ENCODE data around the gene ALDOC.

The ALDOC gene

DNA sequence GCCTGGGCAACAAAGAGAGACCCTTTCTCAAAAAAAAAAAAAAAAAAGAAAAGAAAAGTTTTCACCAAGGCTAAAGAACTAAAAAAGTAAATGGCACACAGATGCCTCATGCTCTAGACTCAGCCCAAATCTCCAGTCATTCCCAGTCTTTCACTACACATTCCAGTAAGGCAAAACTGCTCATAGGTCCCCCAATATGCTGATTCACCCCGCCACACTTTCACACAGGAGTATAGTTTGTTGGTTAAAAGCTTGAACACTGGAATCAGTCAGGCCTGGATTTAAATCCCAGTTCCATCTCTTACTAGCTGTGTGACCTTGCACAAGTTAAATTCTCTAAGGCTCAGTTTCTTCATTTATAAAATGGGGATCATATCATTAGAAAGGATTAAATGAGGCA, 7.2 kb downstream of the ALDOC start:
- TF ChIP-seq, protein P1, sequence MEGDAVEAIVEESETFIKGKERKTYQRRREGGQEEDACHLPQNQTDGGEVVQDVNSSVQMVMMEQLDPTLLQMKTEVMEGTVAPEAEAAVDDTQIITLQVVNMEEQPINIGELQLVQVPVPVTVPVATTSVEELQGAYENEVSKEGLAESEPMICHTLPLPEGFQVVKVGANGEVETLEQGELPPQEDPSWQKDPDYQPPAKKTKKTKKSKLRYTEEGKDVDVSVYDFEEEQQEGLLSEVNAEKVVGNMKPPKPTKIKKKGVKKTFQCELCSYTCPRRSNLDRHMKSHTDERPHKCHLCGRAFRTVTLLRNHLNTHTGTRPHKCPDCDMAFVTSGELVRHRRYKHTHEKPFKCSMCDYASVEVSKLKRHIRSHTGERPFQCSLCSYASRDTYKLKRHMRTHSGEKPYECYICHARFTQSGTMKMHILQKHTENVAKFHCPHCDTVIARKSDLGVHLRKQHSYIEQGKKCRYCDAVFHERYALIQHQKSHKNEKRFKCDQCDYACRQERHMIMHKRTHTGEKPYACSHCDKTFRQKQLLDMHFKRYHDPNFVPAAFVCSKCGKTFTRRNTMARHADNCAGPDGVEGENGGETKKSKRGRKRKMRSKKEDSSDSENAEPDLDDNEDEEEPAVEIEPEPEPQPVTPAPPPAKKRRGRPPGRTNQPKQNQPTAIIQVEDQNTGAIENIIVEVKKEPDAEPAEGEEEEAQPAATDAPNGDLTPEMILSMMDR (IDR thresholded peaks at IDR 0.05; ENCODE audit: extremely low read depth, missing control alignments): no peak
- no peak for DNase-seq (ENCODE audit: low spot score)

DNA sequence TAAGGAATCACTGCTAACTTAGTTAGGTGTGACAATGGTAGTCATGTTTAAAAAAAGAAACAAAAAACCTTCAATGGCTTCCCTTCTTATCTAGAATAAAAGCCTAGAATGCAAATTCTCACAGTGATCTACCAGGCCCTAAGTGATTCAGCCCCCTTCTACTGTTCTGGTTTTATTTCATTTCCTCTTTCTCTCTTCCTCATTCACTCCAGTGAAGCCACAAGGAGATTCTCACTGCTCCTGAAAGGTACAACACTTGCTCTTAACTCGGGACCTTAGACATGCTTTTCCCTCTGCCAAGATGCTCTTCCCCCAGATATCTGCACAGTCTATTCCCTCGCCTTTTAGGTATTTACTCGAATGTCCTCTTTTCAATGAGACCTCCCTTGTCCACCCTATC, 9.1 kb downstream of the ALDOC start:
- peak; percentile 65 for DNase-seq (ENCODE audit: low spot score)

DNA sequence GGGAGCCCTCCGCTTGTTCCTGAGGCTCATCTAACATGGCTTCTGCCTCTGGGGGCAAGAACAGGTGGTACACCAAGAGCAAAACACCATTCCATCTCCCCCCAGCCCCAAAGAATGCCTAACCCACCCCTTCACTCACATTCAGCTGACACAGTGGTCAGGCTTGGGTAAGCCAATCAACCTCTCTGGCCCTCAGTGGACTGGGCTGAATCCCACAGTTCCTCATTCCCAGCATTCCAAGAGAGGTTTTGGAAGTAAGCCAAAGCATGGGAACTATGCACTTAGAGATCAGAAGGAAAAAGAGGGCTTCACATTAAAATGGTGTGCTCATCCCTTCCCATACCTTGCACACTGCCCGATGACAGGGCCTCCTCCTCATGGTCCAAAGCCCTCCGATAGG, 13.2 kb downstream of the ALDOC start:
- TF ChIP-seq, protein P1 (IDR thresholded peaks at IDR 0.05; ENCODE audit: extremely low read depth, missing control alignments): no peak

More for the DNA sequence above, 9.1 kb downstream of the ALDOC start:
- TF ChIP-seq, protein P1 (IDR thresholded peaks at IDR 0.05; ENCODE audit: extremely low read depth, missing control alignments): no peak

DNA sequence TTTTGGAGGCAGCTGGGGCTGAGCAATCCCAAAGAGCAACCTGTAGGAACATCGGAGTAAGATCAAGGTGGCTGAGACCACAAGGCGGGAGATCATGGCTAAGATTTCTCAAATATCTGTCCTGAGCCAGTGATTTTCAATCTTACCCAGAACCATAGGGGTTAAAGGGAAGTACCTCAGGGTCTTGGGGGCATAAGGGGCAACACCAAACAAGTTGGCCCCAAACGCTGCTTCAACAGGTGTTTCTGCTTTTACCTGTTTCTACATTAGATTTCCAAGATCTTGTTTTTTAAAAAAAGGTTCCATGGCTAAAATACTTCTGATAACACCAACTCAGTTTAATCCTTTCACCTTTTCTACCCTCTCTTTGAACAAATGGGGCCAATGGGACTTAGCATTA, 21.7 kb downstream of the ALDOC start:
- TF ChIP-seq, protein P1 (IDR thresholded peaks at IDR 0.05; ENCODE audit: extremely low read depth, missing control alignments): no peak
- DNase-seq (ENCODE audit: low spot score): no peak

More for the DNA sequence above, 13.2 kb downstream of the ALDOC start:
- no peak for DNase-seq (ENCODE audit: low spot score)

DNA sequence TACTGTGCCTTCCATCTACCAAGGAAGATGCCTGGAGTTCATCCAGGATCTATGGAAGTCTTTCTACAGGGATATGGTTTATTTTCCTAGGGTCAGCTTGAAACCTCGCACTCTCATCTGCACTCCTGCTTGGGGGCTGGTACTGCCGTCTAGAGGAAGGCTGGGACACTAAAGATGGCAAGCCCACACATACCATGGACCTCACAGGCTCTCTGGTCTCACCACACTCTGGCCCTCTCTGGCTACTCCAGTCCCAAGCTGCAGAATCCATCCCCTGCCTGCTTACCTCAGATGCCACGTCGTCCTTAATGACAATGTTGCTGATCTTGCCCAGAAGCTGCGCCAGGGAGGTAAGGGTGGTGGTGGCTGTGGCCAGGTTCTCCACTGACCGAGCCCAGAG, 22.1 kb downstream of the ALDOC start:
- TF ChIP-seq, protein P1 (IDR thresholded peaks at IDR 0.05; ENCODE audit: extremely low read depth, missing control alignments): no peak
- no peak for DNase-seq (ENCODE audit: low spot score)

DNA sequence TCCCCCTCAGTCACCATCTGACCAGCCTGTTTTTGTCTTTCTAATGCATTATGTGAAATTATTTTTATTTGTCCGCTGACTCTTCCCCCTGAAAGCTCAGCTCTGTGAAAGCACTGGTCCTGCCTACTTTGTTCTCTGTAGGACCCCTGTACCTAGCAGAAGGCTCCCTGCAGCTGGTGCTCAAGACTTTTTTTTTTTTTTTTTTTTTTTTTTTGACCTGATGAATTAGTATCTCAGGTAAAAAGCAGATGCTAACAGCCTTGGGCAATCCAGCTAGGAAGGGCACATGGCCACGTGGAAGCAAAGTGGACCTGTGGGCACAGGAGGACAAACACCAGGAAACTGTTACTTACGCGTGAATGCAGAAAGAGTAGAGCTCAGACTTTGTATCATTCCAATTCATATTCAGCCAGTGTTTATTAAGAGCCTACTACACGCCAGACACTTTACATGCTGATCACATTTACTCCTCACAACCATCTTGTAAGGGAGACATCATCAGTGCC, 23.6 kb downstream of the ALDOC start:
- TF ChIP-seq, protein P1 (IDR thresholded peaks at IDR 0.05; ENCODE audit: extremely low read depth, missing control alignments): no peak
- no peak for DNase-seq (ENCODE audit: low spot score)

DNA sequence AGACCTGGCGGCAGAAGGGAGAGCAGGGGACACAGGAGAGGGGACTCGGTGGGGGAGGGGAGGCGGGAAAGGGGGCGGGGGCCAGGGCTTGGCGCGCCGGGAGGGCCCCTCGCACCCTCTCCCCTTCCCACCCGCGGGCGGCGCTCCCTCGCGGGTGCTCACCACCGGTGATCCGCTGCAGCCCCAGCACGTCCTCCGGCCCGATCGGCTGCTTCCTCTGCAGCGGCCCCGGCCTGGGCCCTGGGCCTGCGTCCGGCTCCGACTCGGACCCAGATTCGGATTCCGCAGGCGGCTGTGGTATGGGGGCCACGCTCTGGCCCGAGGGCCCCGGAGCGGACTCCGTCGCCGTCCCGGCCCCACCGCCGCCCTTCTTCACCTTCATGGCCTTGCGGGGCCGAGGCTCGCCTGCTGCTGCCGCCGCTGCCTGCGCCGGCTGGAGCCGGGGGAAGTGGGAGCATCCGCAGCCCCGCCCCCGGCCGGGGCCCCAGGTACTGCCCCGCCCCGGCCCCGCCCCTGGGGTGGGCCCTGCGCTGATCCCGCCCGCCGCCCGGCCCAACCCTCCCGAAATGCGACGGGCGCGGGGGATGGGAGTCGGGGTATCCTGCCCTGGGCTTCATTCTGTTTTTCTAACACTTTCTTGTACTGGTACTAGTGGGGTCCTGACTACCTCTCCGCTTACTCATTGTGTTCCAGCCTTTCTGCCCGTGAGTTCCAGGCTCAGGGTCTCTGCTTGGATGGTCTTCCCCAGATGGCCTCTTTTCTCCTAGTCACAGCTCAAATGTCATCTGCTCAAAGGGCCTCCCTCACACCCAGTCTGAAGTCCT, 24.3 kb downstream of the ALDOC start, which contains the start of gene UNC119:
Gene UNC119 (minus strand): TSS at position 449 of the 824 bp plus-strand sequence. CDS start 67 bp downstream, at position 382.
- TF ChIP-seq, protein P1 (IDR thresholded peaks at IDR 0.05; ENCODE audit: extremely low read depth, missing control alignments): no peak
- peak; percentile 95 for DNase-seq (ENCODE audit: low spot score)

Measured in GM20000 (cell line).